GM12892 (cell line): Measurements from ENCODE around the gene NOL4L.
"Not testable (repeated sequence)": the region's sequence is repeated elsewhere in the genome, so short reads cannot be mapped to it uniquely, and the experiment has no call there.

ENCODE experiments used
- DNase-seq: peaks from one replicate; pipeline ENCODE4 v3.0.0; 2011; ENCODE audit not compliant: insufficient read length
- FAIRE-seq: peaks from 2 replicates; lab custom pipeline; 2011; peaks lifted over from hg19 to GRCh38; lab: Jason Lieb, UNC
- POLR2A ChIP-seq: IDR thresholded peaks from 2 replicates; pipeline ENCODE4 v1.6.1; 2011; ENCODE audit warnings: low read depth, low read length, control low read depth
- POLR2AphosphoS5 ChIP-seq: IDR thresholded peaks from 2 replicates; pipeline ENCODE4 v1.6.1; 2011; ENCODE audit warnings: low read depth, low read length, control low read depth
- TAF1 ChIP-seq: IDR thresholded peaks from 2 replicates; pipeline ENCODE4 v1.6.1; 2011; ENCODE audit warnings: low read depth, mild to moderate bottlenecking, control low read depth, low read length, borderline replicate concordance

The NOL4L gene

GRCh38 chr20:32588040-32588439 lies 2.9 kb upstream of the NOL4L start:
- no peak for TF ChIP-seq TAF1
- TF ChIP-seq POLR2AphosphoS5 = no peak
- TF ChIP-seq POLR2A = no peak
- DNase-seq (no peak), FAIRE-seq (no peak)

- FAIRE-seq = no peak
- TF ChIP-seq POLR2A = no peak
- TF ChIP-seq POLR2AphosphoS5 = no peak
- no peak for TF ChIP-seq TAF1
- DNase-seq = no peak
Observed at GRCh38 chr20:32586291-32586690, 1.2 kb upstream of the NOL4L start.

GRCh38 chr20:32585586-32586127 lies 524 bp upstream of the NOL4L start:
- TF ChIP-seq POLR2AphosphoS5 (no peak), TAF1 (no peak), POLR2A (no peak; the same call in 1 of the 2 replicates)
- DNase-seq = no peak
- peak; percentile 82 for FAIRE-seq

GRCh38 chr20:32583581-32584070 lies 1.5 kb downstream of the NOL4L start:
- TF ChIP-seq POLR2AphosphoS5 (no peak), POLR2A (no peak), TAF1 (no peak)
- no peak for FAIRE-seq
- no peak for DNase-seq

- DNase-seq = no peak
- no peak for TF ChIP-seq TAF1
- TF ChIP-seq POLR2AphosphoS5 = no peak
- TF ChIP-seq POLR2A = no peak
- no peak for FAIRE-seq
Observed at GRCh38 chr20:32582659-32583580, 2.2 kb downstream of the NOL4L start.

DNA sequence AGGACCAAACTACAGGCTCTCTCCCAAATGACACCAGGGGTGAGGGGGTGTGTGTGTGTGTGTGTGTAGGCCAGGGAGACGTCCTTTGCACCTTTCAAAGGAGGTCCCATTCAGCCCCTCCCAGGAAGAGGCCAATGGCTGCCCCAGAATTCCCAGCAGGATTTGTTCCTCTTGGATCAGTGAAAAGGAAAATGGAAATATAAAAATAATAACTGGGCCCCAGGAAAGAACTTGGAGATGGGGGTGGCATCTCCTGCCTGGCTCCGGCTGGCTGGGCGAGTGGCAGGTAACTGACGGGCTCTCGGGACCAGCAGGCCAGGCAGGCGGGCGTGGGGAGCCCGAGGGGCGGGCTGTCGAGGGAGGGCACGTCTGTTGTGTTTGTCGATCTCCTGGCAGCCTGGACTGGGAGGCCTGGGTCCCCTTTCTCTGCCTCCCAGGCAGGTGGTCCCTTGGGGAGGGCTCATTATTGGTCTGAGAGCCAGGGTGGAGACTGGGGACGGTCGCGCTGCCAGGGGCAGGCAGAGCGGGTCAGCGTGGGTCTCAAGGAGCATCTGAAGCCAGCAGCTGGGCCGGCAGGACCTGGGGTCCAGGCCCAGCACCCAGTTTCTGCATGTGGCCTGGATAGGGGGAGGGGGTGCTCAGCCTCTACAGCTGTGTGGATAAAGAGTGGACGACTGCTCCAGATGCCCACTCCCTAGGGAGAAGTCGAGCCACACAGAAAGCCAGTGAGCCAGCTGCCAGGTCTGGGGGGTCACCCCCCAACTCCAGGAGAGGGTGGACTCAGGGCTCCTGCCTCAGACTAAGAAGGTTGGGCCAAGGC lies 3.1 kb downstream of the NOL4L start:
- TF ChIP-seq POLR2AphosphoS5 (no peak), POLR2A (no peak), TAF1 (no peak)
- FAIRE-seq = no peak
- DNase-seq = no peak

DNA sequence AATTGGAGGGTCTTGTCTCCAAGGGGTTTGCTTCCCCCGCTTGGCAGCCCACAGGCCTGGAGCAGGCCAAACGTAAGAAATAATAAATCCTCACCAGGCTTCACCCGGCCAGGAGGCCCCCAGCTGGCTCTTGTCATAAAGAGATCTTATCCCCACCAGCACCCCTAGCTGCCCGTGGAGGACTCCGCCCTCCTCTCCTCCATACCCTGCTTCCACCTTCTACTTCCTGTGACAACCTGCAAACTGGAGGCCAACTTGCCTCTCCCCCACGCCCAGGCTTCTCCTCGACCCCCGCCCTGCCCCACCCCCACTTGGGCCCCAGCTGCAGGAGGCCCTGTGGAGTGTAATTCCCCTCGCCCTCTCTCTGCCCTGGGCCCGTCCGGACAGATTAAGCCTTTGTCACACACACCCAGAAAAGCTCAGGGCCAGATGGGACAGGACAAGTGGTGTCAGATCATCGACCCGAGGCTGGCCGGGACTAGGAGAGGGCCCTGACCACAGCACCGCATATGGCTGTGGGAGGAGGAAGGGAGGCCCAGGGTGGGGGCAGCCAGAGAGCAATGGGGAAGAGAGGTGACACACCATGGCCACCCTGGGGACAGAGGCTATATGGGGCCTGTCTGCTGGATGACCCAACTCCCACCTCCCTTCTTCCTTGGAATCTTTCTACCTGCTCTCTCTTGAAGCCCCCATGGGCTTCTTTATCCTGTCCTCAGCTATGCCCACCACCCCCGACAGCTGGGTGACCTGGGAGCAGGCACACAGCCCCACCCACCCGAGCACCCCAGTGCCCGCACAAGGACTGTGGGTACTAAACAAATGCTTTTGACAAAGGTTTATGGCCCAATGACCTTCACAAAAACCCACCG lies 3.9 kb downstream of the NOL4L start:
- no peak for TF ChIP-seq TAF1
- TF ChIP-seq POLR2A = no peak
- no peak for TF ChIP-seq POLR2AphosphoS5
- DNase-seq (no peak), FAIRE-seq (peak; percentile 24)

DNA sequence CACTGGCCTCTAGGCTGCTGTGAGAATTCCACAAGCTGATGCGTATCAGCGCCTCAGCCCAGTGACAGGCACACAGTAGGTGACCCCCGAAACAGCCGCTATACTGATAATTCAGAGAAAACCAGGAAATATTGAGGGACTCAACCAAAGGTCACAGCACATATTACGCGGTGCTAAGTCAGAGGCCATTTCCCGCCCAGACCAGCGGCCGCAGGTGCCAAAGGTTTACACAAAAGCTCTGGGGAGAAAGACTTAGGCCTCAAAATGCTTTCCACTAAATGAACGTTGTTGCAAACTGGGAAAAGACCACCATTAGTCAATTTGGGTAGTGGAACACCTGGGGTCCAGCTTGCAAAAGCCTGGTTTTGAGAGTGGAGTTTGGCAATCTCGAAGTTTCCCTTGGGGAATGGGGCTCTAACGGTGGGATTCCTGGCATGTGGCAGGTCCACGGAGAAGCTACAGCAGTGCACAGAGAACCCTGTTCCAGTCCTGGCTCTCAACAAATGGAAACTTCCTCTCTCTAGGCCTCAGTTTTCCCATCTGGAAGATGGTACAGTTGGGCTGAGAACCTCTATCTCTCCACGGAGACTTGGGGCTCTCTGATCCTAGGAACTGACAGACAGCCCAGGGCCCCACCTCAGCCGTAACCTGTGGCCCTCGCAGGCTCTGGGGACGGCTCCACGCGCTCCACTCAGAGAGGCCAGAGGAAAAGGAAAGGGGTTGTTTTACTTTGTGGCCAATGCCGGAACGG lies 4.7 kb downstream of the NOL4L start:
- FAIRE-seq (no peak), DNase-seq (no peak)
- no peak for TF ChIP-seq POLR2AphosphoS5
- no peak for TF ChIP-seq POLR2A
- TF ChIP-seq TAF1 = no peak

DNA sequence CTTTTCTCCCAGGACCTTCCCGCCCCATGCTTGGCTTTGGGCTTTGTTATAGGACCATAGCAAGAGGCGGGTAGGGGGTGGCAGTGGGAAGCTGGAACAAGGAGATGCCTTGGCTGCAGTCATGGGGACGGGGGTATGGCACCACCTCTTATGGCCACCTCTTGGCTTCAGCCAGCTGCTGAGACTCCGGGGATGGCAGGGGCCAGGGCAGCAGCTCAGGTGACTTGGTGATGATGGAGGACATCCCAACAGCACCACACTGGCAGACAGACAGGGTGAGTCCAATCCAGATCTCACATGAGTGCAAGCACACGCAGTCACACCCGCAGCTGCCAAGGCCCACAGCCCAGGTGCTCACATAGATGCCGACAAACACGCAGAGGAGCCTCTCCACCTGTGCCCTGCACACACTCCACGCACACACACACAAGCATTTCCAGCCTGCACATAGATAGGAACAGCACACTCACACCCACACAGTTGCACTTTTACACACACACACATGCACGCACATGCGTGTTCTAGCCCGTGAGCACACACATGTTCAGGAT lies 6.2 kb downstream of the NOL4L start:
- DNase-seq = no peak
- TF ChIP-seq POLR2A (no peak), POLR2AphosphoS5 (no peak), TAF1 (no peak)
- no peak for FAIRE-seq

DNA sequence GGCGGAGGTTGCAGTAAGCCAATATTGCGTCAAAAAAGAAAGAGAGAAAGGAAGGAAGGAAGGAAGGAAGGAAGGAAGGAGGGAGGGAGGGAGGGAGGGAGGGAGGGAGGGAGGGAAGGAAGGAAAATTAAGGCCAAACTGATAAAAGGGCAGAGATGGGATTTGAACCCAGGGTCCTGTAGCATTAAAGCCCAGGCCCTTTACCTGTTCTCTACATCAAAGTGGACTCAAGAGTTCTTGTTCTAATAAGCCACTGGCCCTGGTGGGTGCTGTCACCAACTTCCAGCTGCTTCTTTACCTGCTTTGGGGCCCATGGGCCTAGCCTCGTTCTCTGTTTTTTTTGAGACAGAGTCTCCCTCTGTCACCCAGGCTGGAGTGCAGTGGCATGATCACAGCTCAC lies 7.1 kb downstream of the NOL4L start:
- not testable (repeated sequence) for FAIRE-seq, DNase-seq

GRCh38 chr20:32577657-32578056 lies 7.5 kb downstream of the NOL4L start:
- FAIRE-seq = peak; percentile 56
- TF ChIP-seq POLR2A (no peak), TAF1 (no peak), POLR2AphosphoS5 (no peak)

More at GRCh38 chr20:32577657-32578056, 7.5 kb downstream of the NOL4L start:
- DNase-seq = no peak
